HEK293T (cell line): ENCODE measurements around the gene CTAGE15.
"Not testable (repeated sequence)": the region's sequence is repeated elsewhere in the genome, so short reads cannot be mapped to it uniquely, and the experiment has no call there.

ENCODE experiments used
- ARNT ChIP-seq: fragments of 450-650 bp; IDR thresholded peaks from 2 replicates; pipeline ENCODE4 v1.6.1; 2017; ENCODE audit warnings: mild to moderate bottlenecking
- BHLHE40 ChIP-seq: fragments of 450-650 bp; IDR thresholded peaks from 2 replicates; pipeline ENCODE4 v1.6.1; 2016; ENCODE audit warnings: mild to moderate bottlenecking, moderate library complexity, borderline replicate concordance
- CTBP1 ChIP-seq: fragments of 450-650 bp; IDR thresholded peaks from 2 replicates; pipeline ENCODE4 v1.6.1; 2016; ENCODE audit warnings: borderline replicate concordance
- ELF4 ChIP-seq: fragments of 450-650 bp; IDR thresholded peaks from 2 replicates; pipeline ENCODE4 v1.6.1; 2017; ENCODE audit warnings: antibody characterized with exemption
- FOXA1 ChIP-seq: fragments of 450-650 bp; IDR thresholded peaks from 2 replicates; pipeline ENCODE4 v1.6.1; 2016; ENCODE audit warnings: mild to moderate bottlenecking
- FOXK2 ChIP-seq: fragments of 450-650 bp; IDR thresholded peaks from 2 replicates; pipeline ENCODE4 v1.6.1; 2016; ENCODE audit warnings: mild to moderate bottlenecking
- FOXM1 ChIP-seq: fragments of 450-650 bp; IDR thresholded peaks from 2 replicates; pipeline ENCODE4 v1.6.1; 2017; ENCODE audit warnings: mild to moderate bottlenecking, borderline replicate concordance
- HDGF ChIP-seq: fragments of 450-650 bp; IDR thresholded peaks from 2 replicates; pipeline ENCODE4 v1.6.1; 2017; ENCODE audit warnings: antibody characterized with exemption, borderline replicate concordance
- LEF1 ChIP-seq: fragments of 450-650 bp; IDR thresholded peaks from 2 replicates; pipeline ENCODE4 v1.6.1; 2017; ENCODE audit warnings: mild to moderate bottlenecking, borderline replicate concordance
- NFRKB ChIP-seq: fragments of 450-650 bp; IDR thresholded peaks from 2 replicates; pipeline ENCODE4 v1.6.1; 2016; ENCODE audit warnings: mild to moderate bottlenecking, moderate library complexity
- SP1 ChIP-seq: fragments of 450-650 bp; IDR thresholded peaks from 2 replicates; pipeline ENCODE4 v1.6.1; 2017
- SUZ12 ChIP-seq: fragments of 450-650 bp; IDR thresholded peaks from 2 replicates; pipeline ENCODE4 v1.6.1; 2016; ENCODE audit warnings: mild to moderate bottlenecking
- TARDBP ChIP-seq: fragments of 450-650 bp; IDR thresholded peaks from 2 replicates; pipeline ENCODE4 v1.6.1; 2016
- ZNF384 ChIP-seq: fragments of 450-650 bp; IDR thresholded peaks from 2 replicates; pipeline ENCODE4 v1.6.1; 2016

GRCh38 chr7:143589897-143590296, 18.3 kb downstream of the CTAGE15 start:
- not testable (repeated sequence) for TF ChIP-seq ZNF384, NFRKB, HDGF, BHLHE40, TARDBP, SP1, SUZ12, ELF4, CTBP1, FOXA1, ARNT, FOXM1, FOXK2, LEF1
